Epithelial cell of esophagus (primary cell): ENCODE data around the gene KIF26B.

Experiments used
- DNase-seq: peaks from one replicate; pipeline ENCODE4 v3.0.0; 2010; ENCODE audit warnings: low read depth
- H3K4me3 ChIP-seq: 2 replicates; pipeline ENCODE4 v1.5.1; 2011; ENCODE audit warnings: mild to moderate bottlenecking, low read length, control low read depth
- CTCF ChIP-seq: IDR thresholded peaks from 2 replicates; pipeline ENCODE4 v1.5.1; 2011; ENCODE audit warnings: low read depth, mild to moderate bottlenecking, low read length, control low read depth, inconsistent platforms; ENCODE audit not compliant: insufficient read depth; ENCODE audit errors: missing control alignments

KIF26B gene

GRCh38 chr1:245260883-245261282 lies 106.1 kb downstream of the KIF26B start:
- DNase-seq, result no peak

GRCh38 chr1:245261786-245262185 lies 107.0 kb downstream of the KIF26B start:
- no peak for TF ChIP-seq CTCF
- no peak for DNase-seq
- H3K4me3 ChIP-seq, result no peak overlapping the region

More at GRCh38 chr1:245260883-245261282, 106.1 kb downstream of the KIF26B start:
- no peak overlapping the region for H3K4me3 ChIP-seq
- no peak for TF ChIP-seq CTCF

GRCh38 chr1:245263529-245264095 lies 108.8 kb downstream of the KIF26B start:
- TF ChIP-seq CTCF, result no peak
- no peak overlapping the region for H3K4me3 ChIP-seq
- DNase-seq, result no peak

GRCh38 chr1:245264226-245264625 lies 109.4 kb downstream of the KIF26B start:
- no peak overlapping the region for H3K4me3 ChIP-seq
- no peak for DNase-seq
- no peak for TF ChIP-seq CTCF

GRCh38 chr1:245266105-245266504 lies 111.3 kb downstream of the KIF26B start:
- no peak for DNase-seq
- H3K4me3 ChIP-seq, result no peak overlapping the region
- no peak for TF ChIP-seq CTCF

- H3K4me3 ChIP-seq, result no peak overlapping the region
- no peak for TF ChIP-seq CTCF
- no peak for DNase-seq
These were observed 115.3 kb downstream of the KIF26B start for GRCh38 chr1:245270063-245270462.

- H3K4me3 ChIP-seq, result no peak overlapping the region
- DNase-seq, result no peak
- TF ChIP-seq CTCF, result no peak
These were observed 116.2 kb downstream of the KIF26B start for GRCh38 chr1:245270972-245271371.
